ENCODE data around the gene KIF26B. TPM values are rescaled to one million over a fixed set of nuclear protein-coding genes. Genes with fewer than 3 reads are reported as not detected.

Gene KIF26B
- total RNA-seq, 1 donor from 2014 or later, result 0.02 TPM

DNA sequence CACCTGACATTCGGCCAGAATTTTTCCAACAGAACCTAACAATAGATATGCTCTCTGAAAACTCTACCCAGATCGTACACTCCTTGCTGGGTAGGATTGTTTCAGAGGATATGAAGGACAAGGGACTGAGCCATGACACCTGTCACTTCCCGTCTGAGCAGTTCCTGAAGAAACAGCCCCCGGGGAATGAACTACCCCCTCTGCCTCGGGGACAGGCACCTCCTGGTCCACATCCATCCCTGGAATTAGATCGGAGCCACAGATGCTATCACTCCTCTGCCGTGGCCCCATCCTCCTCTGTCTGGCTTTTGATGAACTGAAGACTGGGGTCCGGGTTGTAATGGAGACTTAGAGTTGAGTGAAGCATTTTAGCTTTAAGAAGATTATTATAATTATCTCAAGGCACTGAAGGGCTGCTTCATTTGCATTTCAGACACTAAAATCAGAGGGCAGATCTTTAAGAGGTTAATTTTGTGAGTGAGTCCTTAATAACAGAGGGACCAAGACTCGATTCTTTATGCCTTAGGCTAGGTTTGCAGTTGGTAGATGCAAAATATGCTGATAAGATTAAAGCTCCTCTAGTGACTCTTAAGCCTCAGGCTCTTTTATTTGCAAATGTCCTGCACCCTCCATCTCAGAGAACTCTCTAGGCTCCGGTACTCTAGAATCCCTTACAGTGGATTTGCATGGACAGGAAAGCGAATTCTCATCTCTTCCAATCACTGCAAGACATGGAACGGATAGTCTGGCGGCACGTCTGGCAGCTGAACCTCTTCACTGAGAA, 333.8 kb downstream of the KIF26B start:
- intact Hi-C loops (cut with micrococcal nuclease), result no loop called here

GRCh38 chr1:245489838-245490237, 335.1 kb downstream of the KIF26B start:
- intact Hi-C loops (cut with micrococcal nuclease), result no loop called here

DNA sequence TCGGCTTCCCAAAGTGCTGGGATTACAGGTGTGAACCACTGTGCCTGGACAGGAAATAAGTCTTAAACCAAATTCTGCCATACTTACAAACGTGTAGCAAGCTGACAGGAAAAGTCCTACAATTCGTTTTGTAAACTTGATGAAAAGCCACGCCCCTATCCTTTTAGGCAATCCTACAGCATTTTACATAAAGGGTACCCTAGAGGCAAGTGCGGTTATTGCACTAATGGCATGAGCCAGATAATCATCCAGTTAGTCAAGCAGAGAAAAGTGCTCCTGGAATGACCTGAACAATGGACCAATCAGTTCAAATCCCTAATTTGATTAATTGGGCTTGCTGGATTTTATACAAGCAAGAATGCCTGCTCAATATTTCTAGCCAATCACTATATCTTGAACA, 338.2 kb downstream of the KIF26B start:
- intact Hi-C loops (cut with micrococcal nuclease), result no loop called here

DNA sequence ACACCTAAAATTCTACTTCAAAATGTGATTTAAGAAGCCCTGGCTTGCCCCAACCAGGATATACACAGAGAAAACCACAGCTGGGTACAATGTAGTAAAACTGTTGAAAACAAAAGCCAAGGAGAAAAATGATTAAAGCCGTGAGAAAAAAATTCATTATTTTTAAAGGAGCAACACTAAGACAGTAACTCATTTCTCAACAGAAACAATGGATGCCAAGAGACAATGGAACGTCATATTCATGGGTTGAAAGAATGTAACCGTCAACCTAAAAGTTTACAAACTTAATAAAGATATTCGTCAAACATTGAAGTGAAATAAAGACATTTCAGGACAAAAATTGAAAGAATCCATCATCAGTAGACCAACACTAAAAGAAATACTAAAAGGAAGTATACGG, 340.9 kb downstream of the KIF26B start:
- intact Hi-C loops (cut with micrococcal nuclease), result no loop called here

GRCh38 chr1:245500546-245500945, 345.8 kb downstream of the KIF26B start:
- intact Hi-C loops (cut with micrococcal nuclease), result no loop called here

- intact Hi-C loops (cut with micrococcal nuclease), result no loop called here
Measured at GRCh38 chr1:245501633-245502032, 346.8 kb downstream of the KIF26B start.

- intact Hi-C loops (cut with micrococcal nuclease), result no loop called here
Measured at GRCh38 chr1:245503548-245503947, 348.8 kb downstream of the KIF26B start.

- intact Hi-C loops (cut with micrococcal nuclease), result loop anchor here (10.0 kb wide), 1 partner anchor 495 kb away; no protein-coding TSS in a partner anchor
Measured at GRCh38 chr1:245510144-245510543, 355.4 kb downstream of the KIF26B start.

DNA sequence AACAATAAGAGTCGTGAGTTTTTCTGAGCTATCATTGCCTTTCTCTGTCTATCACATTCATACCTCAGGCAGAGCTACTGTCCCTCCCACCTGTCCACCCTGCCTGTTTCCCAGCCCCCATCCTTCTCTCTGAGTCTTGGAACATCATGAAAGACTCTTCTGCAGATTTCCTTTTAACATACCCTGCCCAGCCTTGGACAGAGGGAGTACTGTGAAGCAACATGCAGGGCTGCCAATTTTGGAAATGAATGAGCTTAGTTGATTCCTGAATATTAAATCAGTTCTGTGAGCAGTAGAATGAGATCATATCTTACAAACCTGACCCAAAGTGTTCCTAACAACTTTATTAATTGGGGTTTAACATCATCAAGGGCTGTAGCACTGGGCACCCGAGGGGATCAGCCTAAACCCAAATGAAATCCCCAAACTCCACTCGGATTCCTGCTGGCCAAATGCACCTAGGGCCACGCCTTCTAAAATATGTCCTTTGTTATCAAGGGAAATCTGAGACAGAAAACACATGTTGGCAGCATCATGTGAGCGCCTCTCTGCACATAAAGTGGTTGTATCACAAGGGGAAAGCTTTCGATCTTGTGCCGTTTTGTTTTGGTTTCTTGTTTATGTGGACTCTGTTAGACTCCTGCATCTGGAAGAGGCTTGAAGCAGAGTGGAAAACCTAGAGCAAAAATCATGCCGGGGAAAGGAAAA, 357.6 kb downstream of the KIF26B start:
- intact Hi-C loops (cut with micrococcal nuclease), result loop anchor here (10.0 kb wide), 1 partner anchor 492 kb away; no protein-coding TSS in a partner anchor

DNA sequence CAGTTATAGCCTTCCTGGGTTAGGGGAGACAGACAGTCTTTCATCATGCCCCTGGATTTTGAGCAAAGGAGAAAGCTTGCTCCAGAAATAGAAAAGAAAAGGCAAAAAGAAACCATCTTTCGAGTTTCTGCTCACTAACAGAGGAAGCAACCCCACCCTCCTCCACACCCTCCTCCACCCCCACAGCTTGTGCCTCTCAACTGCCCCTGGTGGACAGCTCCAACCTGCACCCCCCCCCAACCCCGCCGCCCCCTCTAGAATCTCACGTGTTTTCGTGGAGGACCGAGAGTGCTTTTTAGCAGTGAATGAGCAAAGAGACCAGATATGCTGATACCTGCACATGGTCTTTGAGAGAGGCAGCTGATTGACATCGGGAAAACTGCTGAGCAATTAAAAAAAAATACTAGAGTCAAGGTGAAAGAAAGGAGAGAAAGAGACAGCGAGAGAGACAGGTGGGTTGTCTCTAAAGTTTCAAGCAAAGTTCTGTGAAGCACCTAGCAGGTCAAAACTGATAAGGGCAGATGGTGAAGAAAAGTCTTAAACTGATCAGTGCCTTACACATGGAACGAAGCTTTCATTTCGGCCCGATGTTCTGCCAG, 358.3 kb downstream of the KIF26B start:
- intact Hi-C loops (cut with micrococcal nuclease), result loop anchor here (10.0 kb wide), 1 partner anchor 492 kb away; no protein-coding TSS in a partner anchor

- intact Hi-C loops (cut with micrococcal nuclease), result loop anchor here (10.0 kb wide), 1 partner anchor 488 kb away; no protein-coding TSS in a partner anchor
Measured at GRCh38 chr1:245516284-245516759, 361.5 kb downstream of the KIF26B start.

DNA sequence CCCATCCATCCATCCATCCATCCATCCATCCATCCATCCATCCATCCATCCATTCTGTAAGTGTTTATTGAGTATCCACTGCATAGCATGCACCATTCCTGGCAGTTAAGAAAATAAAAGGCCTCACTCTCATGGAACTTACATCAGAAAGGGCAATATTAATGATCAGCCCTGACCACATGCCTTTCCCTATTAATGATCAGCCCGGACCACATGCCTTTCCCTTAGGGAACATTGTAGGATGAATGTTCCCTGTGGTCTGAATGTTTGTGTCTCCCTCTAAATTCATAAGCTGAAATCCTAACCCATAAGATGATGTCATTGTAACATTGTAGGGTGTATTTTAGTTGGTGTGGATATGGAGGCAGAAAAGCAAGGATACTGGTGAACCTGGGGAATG, 365.8 kb downstream of the KIF26B start:
- intact Hi-C loops (cut with micrococcal nuclease), result no loop called here

GRCh38 chr1:245526141-245526540, 371.4 kb downstream of the KIF26B start:
- intact Hi-C loops (cut with micrococcal nuclease), result no loop called here

GRCh38 chr1:245528258-245528635, 373.5 kb downstream of the KIF26B start:
- intact Hi-C loops (cut with micrococcal nuclease), result no loop called here

- intact Hi-C loops (cut with micrococcal nuclease), result no loop called here
Measured at GRCh38 chr1:245530937-245531336, 376.2 kb downstream of the KIF26B start.

DNA sequence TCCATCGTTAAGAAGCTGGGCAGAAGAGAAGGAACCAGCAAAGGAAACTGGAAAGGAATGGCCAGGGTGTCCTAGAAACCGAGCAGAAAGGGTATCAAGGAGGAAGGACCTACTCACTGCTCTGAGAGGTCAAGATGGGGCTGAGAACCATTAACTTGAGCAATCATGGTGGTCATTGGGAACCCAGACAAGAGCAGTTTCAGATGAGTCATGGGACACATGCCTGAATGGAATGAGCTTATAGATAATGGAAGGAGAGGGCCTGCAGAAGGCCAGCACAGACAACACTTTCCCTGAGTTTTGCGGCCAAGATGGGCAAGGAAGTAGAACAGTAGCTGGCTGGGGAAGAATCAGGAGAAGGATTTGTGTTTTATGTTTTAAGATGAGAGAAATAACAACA, 383.2 kb downstream of the KIF26B start:
- intact Hi-C loops (cut with micrococcal nuclease), result no loop called here

GRCh38 chr1:245538671-245539070, 383.9 kb downstream of the KIF26B start:
- intact Hi-C loops (cut with micrococcal nuclease), result no loop called here

GRCh38 chr1:245541369-245541768, 386.6 kb downstream of the KIF26B start:
- intact Hi-C loops (cut with micrococcal nuclease), result no loop called here

GRCh38 chr1:245542365-245542764, 387.6 kb downstream of the KIF26B start:
- intact Hi-C loops (cut with micrococcal nuclease), result no loop called here

DNA sequence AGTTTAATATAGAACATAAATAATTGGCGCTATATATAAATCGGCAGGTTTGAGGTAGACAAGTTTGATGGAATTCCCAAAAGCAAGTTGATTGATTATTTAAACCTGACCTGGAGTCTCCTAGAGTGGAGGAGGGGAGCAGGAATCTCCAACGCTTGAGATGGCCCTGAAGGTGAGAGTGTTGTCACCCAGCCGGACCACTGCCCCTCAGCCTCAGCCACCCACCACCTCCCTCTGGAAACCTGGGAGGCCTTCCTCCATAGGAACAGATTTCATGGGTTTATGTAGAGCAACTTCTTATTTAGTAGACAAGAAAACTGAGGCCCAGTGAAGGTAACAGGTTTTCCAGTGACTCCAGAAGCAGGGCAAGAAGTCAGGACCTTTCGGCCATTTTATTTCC, 389.5 kb downstream of the KIF26B start:
- intact Hi-C loops (cut with micrococcal nuclease), result no loop called here

- intact Hi-C loops (cut with micrococcal nuclease), result no loop called here
Measured at GRCh38 chr1:245546875-245547274, 392.1 kb downstream of the KIF26B start.
